ENCODE results near the gene BAIAP2.
"Not testable (repeated sequence)": the region's sequence is repeated elsewhere in the genome, so short reads cannot be mapped to it uniquely, and the experiment has no call there.

The BAIAP2 gene

GRCh38 chr17:81073967-81074839 lies 39.3 kb downstream of the BAIAP2 start:
- DNase-seq = no peak

GRCh38 chr17:81074875-81075274 lies 39.9 kb downstream of the BAIAP2 start:
- DNase-seq = no peak

- no peak for DNase-seq
Measured at GRCh38 chr17:81075307-81075706, 40.4 kb downstream of the BAIAP2 start.

- no peak for DNase-seq
Measured at GRCh38 chr17:81076141-81076679, 41.3 kb downstream of the BAIAP2 start.

GRCh38 chr17:81078026-81078913 lies 43.3 kb downstream of the BAIAP2 start:
- not testable (repeated sequence) for DNase-seq

- DNase-seq = no peak
Measured at GRCh38 chr17:81080019-81080418, 45.1 kb downstream of the BAIAP2 start.

GRCh38 chr17:81081222-81082176 lies 46.5 kb downstream of the BAIAP2 start:
- DNase-seq = no peak

GRCh38 chr17:81082177-81083073 lies 47.5 kb downstream of the BAIAP2 start:
- DNase-seq = no peak

GRCh38 chr17:81083125-81083765 lies 48.3 kb downstream of the BAIAP2 start:
- no peak for DNase-seq

- DNase-seq = no peak
Measured at GRCh38 chr17:81084680-81085419, 49.9 kb downstream of the BAIAP2 start.

GRCh38 chr17:81085420-81085911 lies 50.5 kb downstream of the BAIAP2 start:
- no peak for DNase-seq

- DNase-seq = no peak
Measured at GRCh38 chr17:81086789-81087551, 52.0 kb downstream of the BAIAP2 start.

GRCh38 chr17:81090361-81091136 lies 55.6 kb downstream of the BAIAP2 start:
- DNase-seq = no peak

GRCh38 chr17:81091154-81091553 lies 56.2 kb downstream of the BAIAP2 start:
- no peak for DNase-seq

GRCh38 chr17:81091774-81092517 lies 57.0 kb downstream of the BAIAP2 start:
- no peak for DNase-seq

GRCh38 chr17:81092518-81093095 lies 57.7 kb downstream of the BAIAP2 start:
- no peak for DNase-seq

Measured in NCI-H345 (cell line).